HL-60 (cell line): Measurements from ENCODE around the gene NSUN6.

Experiments used
- DNase-seq, 2 experiments: peaks; one replicate each; pipeline ENCODE4 v3.0.0-alpha.2; 2010 to 2020; ENCODE audit warnings: low read depth in 1 of 2, low spot score in 1 of 2
- H3K27ac ChIP-seq: fragments of 250-450 bp; sonication (Bioruptor Pico); replicated peaks from 2 replicates; pipeline ENCODE4 v1.5.1; 2020; ENCODE audit warnings: mild to moderate bottlenecking, moderate library complexity
- H3K27me3 ChIP-seq: fragments of 250-450 bp; sonication (Bioruptor Pico); 2 replicates; pipeline ENCODE4 v1.5.1; 2021; ENCODE audit warnings: mild to moderate bottlenecking, moderate library complexity; ENCODE audit not compliant: insufficient read depth, poor library complexity, severe bottlenecking
- H3K4me3 ChIP-seq: replicated peaks from 2 replicates; pipeline ENCODE4 v1.5.1; 2011; ENCODE audit warnings: mild to moderate bottlenecking, control low read depth, low read length; ENCODE audit not compliant: insufficient read depth
- GABPA ChIP-seq: IDR thresholded peaks from 2 replicates; pipeline ENCODE4 v1.6.1; 2012; ENCODE audit warnings: low read depth
- POLR2AphosphoS5 ChIP-seq: IDR thresholded peaks from 2 replicates; pipeline ENCODE4 v1.6.1; 2012; ENCODE audit warnings: low read depth
- SPI1 ChIP-seq: IDR thresholded peaks from 2 replicates; pipeline ENCODE4 v1.6.1; 2012; ENCODE audit warnings: low read depth, mild to moderate bottlenecking, borderline replicate concordance
- long read RNA-seq: library from polyadenylated mRNA; unstranded; transcript quantifications from one replicate; pipeline ENCODE4 v2.0.0, GENCODE V29; 2020
- TF ChIP-seq, protein P1 (sequence below): IDR thresholded peaks from 2 replicates; pipeline ENCODE4 v1.6.1; 2012; ENCODE audit warnings: low read depth; ENCODE audit not compliant: insufficient replicate concordance
- TF ChIP-seq, protein P2 (sequence below): IDR thresholded peaks from one replicate; pipeline ENCODE4 v1.5.1; 2011; ENCODE audit warnings: low read length, control low read depth, inconsistent platforms; ENCODE audit not compliant: insufficient read depth

NSUN6 gene, protein sequence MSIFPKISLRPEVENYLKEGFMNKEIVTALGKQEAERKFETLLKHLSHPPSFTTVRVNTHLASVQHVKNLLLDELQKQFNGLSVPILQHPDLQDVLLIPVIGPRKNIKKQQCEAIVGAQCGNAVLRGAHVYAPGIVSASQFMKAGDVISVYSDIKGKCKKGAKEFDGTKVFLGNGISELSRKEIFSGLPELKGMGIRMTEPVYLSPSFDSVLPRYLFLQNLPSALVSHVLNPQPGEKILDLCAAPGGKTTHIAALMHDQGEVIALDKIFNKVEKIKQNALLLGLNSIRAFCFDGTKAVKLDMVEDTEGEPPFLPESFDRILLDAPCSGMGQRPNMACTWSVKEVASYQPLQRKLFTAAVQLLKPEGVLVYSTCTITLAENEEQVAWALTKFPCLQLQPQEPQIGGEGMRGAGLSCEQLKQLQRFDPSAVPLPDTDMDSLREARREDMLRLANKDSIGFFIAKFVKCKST
- long read RNA-seq, transcript NSUN6-201 (11 exons, 2,201 nt), result major isoform, 21 of 51 reads
- long read RNA-seq, partial matches to known transcripts, result 2 of 51 reads
- long read RNA-seq, other reads (novel, unspliced or antisense), result 27 of 51 reads

DNA sequence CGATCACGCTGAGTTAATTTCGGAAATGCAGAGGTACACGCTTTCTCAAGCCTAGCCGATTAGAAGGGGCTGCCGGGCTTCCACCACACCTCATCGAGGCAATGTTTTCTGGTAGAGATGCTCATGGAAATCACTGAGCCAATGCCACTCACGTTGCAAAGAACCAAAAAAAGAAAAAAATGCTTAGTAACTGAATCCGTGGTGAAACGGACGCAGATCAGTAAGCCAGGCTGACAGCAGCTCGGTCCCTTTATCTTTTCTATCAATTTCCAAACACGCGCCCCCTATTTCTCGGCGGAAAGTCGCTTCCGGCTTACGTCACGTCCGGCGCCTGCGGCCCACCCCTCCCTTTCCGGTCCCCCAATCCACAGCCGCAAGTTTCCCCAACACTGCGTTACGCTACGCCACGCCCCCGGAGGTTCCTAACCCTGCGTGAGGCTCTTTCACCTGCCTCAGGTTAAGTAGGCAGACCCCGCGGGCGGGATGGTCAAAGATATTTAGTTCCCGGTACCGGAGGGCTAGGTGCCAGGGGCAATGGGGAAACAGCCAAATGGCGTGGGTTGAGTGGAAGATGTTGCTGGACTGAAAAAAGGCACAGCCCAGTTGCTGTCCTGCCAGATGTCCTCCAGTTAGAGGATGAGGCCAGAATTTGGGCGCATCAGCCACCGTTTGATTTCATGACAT lies at the start of gene NSUN6:
NSUN6 (minus strand) TSS at position 264 of the 684 bp plus-strand sequence. CDS start 384 bp downstream, outside the sequence.
- H3K27ac ChIP-seq, result peak within 1 kb of the TSS; percentile 74
- peak; percentile 57 to 78 for DNase-seq
- TF ChIP-seq SPI1 (no peak), POLR2AphosphoS5 (0 out of 2 replicates have a peak, but pooled peaks have one; percentile 27), GABPA (peak; percentile 86)
- TF ChIP-seq, protein P1, sequence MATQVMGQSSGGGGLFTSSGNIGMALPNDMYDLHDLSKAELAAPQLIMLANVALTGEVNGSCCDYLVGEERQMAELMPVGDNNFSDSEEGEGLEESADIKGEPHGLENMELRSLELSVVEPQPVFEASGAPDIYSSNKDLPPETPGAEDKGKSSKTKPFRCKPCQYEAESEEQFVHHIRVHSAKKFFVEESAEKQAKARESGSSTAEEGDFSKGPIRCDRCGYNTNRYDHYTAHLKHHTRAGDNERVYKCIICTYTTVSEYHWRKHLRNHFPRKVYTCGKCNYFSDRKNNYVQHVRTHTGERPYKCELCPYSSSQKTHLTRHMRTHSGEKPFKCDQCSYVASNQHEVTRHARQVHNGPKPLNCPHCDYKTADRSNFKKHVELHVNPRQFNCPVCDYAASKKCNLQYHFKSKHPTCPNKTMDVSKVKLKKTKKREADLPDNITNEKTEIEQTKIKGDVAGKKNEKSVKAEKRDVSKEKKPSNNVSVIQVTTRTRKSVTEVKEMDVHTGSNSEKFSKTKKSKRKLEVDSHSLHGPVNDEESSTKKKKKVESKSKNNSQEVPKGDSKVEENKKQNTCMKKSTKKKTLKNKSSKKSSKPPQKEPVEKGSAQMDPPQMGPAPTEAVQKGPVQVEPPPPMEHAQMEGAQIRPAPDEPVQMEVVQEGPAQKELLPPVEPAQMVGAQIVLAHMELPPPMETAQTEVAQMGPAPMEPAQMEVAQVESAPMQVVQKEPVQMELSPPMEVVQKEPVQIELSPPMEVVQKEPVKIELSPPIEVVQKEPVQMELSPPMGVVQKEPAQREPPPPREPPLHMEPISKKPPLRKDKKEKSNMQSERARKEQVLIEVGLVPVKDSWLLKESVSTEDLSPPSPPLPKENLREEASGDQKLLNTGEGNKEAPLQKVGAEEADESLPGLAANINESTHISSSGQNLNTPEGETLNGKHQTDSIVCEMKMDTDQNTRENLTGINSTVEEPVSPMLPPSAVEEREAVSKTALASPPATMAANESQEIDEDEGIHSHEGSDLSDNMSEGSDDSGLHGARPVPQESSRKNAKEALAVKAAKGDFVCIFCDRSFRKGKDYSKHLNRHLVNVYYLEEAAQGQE, result no peak
- TF ChIP-seq, protein P2, sequence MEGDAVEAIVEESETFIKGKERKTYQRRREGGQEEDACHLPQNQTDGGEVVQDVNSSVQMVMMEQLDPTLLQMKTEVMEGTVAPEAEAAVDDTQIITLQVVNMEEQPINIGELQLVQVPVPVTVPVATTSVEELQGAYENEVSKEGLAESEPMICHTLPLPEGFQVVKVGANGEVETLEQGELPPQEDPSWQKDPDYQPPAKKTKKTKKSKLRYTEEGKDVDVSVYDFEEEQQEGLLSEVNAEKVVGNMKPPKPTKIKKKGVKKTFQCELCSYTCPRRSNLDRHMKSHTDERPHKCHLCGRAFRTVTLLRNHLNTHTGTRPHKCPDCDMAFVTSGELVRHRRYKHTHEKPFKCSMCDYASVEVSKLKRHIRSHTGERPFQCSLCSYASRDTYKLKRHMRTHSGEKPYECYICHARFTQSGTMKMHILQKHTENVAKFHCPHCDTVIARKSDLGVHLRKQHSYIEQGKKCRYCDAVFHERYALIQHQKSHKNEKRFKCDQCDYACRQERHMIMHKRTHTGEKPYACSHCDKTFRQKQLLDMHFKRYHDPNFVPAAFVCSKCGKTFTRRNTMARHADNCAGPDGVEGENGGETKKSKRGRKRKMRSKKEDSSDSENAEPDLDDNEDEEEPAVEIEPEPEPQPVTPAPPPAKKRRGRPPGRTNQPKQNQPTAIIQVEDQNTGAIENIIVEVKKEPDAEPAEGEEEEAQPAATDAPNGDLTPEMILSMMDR, result no peak
- H3K4me3 ChIP-seq, result peak within 1 kb of the TSS; percentile 65
- no peaks in the 10 kb centered on the region for H3K27me3 ChIP-seq

DNA sequence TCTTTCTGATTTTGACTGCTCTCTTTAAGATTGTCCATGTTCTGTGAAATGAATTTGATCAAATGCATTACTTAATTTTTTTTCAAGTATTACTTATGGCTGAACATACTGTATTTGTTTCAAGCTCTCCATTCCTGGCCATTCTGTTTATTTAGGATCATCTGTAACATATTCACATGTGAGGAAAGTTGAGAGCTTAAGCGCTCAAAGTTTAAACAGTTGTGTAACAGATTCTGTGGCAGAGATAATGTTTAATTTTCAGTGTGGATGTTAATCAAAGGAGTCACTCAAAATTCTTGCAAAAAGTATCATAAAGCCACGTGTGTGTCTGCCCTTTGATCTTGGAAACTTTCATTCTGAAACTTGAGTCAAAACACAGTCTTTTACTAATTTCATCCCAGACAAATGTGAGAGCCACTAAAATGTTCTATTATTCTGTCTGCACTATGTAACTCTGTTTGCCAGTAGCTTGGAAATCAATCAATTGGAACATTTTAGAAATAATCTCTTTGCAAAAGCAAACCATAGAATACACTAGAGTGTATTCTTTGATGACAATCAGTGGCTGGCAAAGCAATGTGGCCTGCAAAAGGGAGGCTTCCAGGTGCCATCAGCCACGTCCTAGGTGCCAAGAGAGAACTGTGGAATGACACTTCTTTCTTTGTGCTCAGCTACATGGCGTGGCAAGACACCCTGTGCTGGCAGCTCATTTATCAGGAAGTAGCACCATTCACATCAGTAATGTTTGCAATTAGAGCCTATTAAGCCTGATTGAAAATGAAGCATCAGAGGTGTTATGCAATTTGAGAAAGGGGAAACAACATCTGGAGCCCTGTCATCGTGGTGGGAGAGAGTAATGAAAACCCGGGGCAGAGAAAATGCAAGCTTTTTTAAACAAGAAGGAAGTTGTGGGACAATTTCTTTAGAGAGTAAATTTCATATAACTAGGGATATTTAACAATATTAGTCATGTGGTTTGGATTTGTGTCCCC lies 48.8 kb upstream of the NSUN6 start:
- Histone ChIP-seq H3K27ac (no peak overlapping the region), H3K27me3 (no peaks in the 10 kb centered on the region), H3K4me3 (no peak overlapping the region)
- DNase-seq, result peak in 1 of 2 experiments; percentile 3
- TF ChIP-seq SPI1, result no peak
- TF ChIP-seq, protein P2, result no peak
- TF ChIP-seq GABPA, result no peak
- TF ChIP-seq POLR2AphosphoS5, result no peak
- TF ChIP-seq, protein P1, result no peak

DNA sequence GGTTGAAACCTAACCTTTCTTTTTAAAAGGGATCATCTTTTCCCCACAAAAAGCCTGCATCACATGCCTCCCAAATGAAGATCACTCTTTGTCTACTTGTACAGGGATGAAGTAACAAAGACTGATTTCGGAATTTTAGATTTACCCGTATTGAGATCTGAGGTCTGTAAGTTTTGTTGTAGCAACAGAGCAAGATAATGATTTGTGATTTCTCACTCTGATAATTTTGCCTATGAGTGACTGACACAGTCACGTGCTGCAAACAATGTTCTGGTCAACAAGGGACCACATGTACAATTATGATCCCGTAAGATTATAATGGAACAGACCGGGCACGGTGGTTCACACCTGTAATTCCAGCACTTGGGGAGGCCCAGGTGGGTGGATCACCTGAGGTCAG lies 39.2 kb upstream of the NSUN6 start:
- Histone ChIP-seq H3K27ac (no peak overlapping the region), H3K27me3 (no peaks in the 10 kb centered on the region)

More for the DNA sequence above, 39.2 kb upstream of the NSUN6 start:
- H3K4me3 ChIP-seq, result no peak overlapping the region
- TF ChIP-seq, protein P2, result no peak
- TF ChIP-seq POLR2AphosphoS5, result no peak
- DNase-seq, result no peak
